Motor neuron (in vitro differentiated cells): Measurements from ENCODE around the gene LRTM1. TPM values are rescaled to one million over a fixed set of nuclear protein-coding genes. Genes with fewer than 3 reads are reported as not detected.
A peak's percentile ranks its signal among the peaks of the same experiment; 100 is the strongest.

Experiments used
- ATAC-seq, 8 experiments: fragments of 200-7000 bp; cut with Tn5 transposase; replicated peaks in 6 of 8; 2 replicates each; pipeline ENCODE4 v1.8.0; 2021; ENCODE audit warnings: mild to moderate bottlenecking in 8 of 8, moderate library complexity in 8 of 8
- H3K27ac ChIP-seq, 2 donors: fragments of 250-450 bp; sonication (Bioruptor Pico); 2 replicates each; pipeline ENCODE4 v1.9.0; 2021; ENCODE audit warnings: antibody characterized with exemption in 2 of 2, mild to moderate bottlenecking in 2 of 2, moderate library complexity in 1 of 2
- H3K4me1 ChIP-seq, 2 donors: fragments of 250-450 bp; sonication (Bioruptor Pico); replicated peaks in 1 of 2; 2 replicates each; pipeline ENCODE4 v1.6.1; 2021; ENCODE audit warnings: antibody characterized with exemption in 2 of 2, mild to moderate bottlenecking in 2 of 2, moderate library complexity in 1 of 2
- H3K4me3 ChIP-seq, 5 donors: fragments of 250-450 bp; sonication (Bioruptor Pico); 2 replicates each; pipeline ENCODE4 v1.9.0; 2021; ENCODE audit warnings: antibody characterized with exemption in 5 of 5, mild to moderate bottlenecking in 5 of 5, moderate library complexity in 4 of 5
- WGBS, 10 experiments: fragments of 450-650 bp; shearing (Covaris generic); methylation state at CpG; one replicate each; pipeline ENCODE4 v1.0.0; 2022; 5-methylcytosine and 5-hydroxymethylcytosine counted together
- in situ Hi-C, 9 experiments: fragments of 400-800 bp; cut with MboI; loops; one replicate each; pipeline ENCODE4 v1.15.0; 2021; ENCODE audit warnings: low sequenced_read_pairs in 9 of 9, low pct_unique_long_range_greater_than_20kb in 2 of 9; ENCODE audit not compliant: unreplicated experiment in 9 of 9
- total RNA-seq, 8 experiments: library from RNA; unstranded; fragments of 300-600 nt; gene quantifications; 2 replicates each; pipeline versions ENCODE4 v1.2.3 to v1.2.4, GENCODE V29; 2022

Gene LRTM1
- total RNA-seq, 8 experiments from 2014 or later = 0.16 to 1.2 (median 0.36) TPM; not detected in 2

DNA sequence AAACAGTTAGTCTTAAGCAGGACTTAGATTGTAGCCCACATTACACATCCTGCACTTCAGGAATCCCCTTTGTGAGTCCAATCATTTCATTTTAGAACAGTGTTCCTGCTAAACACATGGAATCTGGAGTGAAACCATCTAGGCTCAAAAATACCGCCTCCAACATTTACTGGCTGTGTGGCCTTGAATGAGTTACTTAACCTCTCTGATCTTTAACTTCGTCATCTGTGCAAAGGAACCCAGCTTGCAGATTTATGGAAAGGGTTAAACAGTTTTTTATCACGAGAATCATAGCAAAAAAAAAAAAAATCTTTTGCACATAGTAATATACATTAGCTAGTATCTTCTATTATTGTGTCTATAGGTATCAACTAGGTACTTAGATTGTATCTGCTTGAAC is 8.0 kb upstream of the LRTM1 start:
- in situ Hi-C loops = no loop called here

DNA sequence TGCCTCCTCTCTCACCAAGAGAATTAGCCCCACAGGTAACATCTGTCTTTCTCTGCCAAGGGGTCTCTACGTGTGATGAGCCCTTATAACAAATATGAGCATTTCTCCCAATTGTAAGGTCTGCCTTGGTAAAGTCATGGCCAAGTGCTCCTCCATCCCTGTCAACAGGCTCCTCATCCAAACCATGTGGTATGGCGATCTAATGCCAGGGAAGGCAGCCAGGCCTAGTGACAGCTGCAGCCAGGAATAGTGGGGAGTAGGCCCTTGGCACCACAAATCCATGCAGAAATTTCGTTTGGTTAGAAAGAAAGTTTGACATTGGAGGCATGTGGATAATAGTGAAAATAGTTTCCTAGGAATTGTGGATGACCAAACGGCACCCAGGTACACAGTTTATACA is 4.7 kb upstream of the LRTM1 start:
- in situ Hi-C loops = no loop called here
- H3K4me1 ChIP-seq = peaks cover 25 to 39% of the 10 kb centered on the region in 2 donors
- no peak overlapping the region for H3K4me3 ChIP-seq
- WGBS, 10 experiments = 60 to 100% (median 79%) methylated on average over 1 to 4 of the region's 4 CpGs; no CpG with 5 or more reads in 2 of the 10 experiments
- H3K27ac ChIP-seq = no peak overlapping the region
- no peak for ATAC-seq

More for the DNA sequence above, 8.0 kb upstream of the LRTM1 start:
- Histone ChIP-seq H3K4me1 (peaks cover 30 to 34% of the 10 kb centered on the region in 2 donors), H3K4me3 (no peak overlapping the region), H3K27ac (no peak overlapping the region)
- no peak for ATAC-seq
- WGBS, 10 experiments = 50 to 100% (median 83%) methylated on average over 1 to 3 of the region's 3 CpGs

DNA sequence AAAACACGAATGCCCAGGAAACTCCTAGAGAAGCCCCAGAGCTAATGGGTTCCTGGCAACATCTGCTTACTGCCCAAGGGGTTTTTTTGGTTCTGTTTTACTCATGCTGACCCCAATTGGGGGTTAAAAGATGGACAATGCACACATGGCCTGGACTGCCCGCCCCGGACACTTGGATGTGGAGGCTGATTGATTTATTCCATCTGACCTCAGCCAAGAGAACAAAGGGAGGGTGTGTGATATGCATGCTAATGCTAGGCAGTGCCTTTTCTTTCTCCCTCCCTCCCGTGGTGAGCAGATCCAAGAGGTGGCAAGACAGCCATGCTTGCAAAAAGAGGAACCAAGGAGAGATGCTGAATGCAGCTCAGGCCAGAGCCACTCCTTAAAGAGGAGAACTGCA is 3.3 kb upstream of the LRTM1 start:
- Histone ChIP-seq H3K4me3 (no peak overlapping the region), H3K27ac (peak overlapping the region in 1 of 2 donors; percentile 58), H3K4me1 (peaks cover 24 to 38% of the 10 kb centered on the region in 2 donors)
- peak; percentile 76 to 99 (median 98) for ATAC-seq
- 0 to 25% (median 0%) methylated on average over 1 to 4 of the region's 4 CpGs; no CpG with 5 or more reads in 3 of the 10 experiments for WGBS, 10 experiments
- in situ Hi-C loops = no loop called here

DNA sequence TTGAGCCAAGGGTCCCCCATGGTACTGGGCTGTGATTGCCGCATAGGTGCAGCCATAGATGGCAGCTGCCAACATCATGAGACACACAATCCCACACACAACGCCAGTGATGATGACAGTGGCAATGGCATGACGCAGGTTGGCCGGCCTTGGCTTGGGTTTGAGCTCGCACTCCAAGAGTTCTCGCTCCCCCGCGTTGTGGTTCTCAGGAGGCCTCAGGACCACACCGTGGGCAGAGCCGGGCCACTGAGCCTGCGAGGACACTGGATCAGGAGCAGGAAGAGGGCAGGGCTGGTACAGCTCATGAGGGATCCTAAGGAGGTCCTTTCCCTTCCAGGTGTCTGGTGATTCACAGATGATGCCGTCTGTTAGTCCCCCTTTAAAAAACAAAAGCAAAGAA is 9.3 kb downstream of the LRTM1 start:
- in situ Hi-C loops = no loop called here

DNA sequence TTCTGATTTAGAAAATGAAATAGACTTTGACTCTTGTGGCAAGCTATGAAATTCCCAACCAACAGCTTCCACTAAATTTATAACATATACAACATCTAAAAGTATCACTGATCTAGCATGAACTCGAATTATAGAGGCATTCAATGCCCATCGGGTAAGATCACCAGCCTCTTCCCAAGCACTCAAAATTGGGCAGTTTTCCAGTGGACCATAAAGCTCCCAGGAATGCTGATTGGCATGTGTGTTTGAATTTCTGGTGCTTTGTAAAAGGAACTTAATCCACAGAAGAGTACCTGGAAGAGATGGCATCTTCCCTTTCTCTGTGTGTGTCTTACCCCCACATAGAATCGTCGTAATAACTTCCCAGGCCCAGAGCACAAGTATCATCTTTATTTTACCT is 10.0 kb downstream of the LRTM1 start:
- Histone ChIP-seq H3K27ac (no peak overlapping the region), H3K4me1 (peaks cover 0 to 7% of the 10 kb centered on the region in 2 donors), H3K4me3 (no peak overlapping the region)
- no peak for ATAC-seq
- WGBS, 10 experiments = 67 to 100% (median 92%) methylated on average over 2 to 4 of the region's 4 CpGs
- in situ Hi-C loops = no loop called here

More for the DNA sequence above, 9.3 kb downstream of the LRTM1 start:
- H3K27ac ChIP-seq = no peak overlapping the region
- no peak for ATAC-seq
- WGBS, 10 experiments = 59 to 100% (median 100%) methylated on average over 1 to 10 of the region's 12 CpGs; no CpG with 5 or more reads in 1 of the 10 experiments
- no peak overlapping the region for H3K4me3 ChIP-seq
- H3K4me1 ChIP-seq = peaks cover 0 to 7% of the 10 kb centered on the region in 2 donors

DNA sequence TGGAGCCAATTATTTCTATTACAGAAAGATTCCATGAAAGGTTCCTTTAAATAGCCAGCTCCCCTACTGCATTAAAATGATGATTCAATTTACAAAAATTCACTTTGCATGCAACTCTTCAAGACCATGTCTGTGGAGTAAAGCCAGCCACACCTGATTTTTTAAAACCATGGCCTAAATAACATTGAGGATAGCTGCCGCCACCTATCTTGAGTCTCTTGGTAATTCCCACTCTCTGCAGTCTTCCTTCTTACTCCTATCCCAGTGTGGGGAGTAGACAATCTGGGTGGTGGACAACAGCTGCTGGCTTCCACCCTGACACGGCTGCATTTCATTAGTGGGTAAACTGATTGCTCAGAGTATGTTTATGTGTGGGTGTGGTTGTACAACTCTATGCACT is 10.7 kb downstream of the LRTM1 start:
- H3K27ac ChIP-seq = no peak overlapping the region
- H3K4me3 ChIP-seq = no peak overlapping the region
- peak in 3 of 8 experiments; percentile 96 to 98 (median 96) for ATAC-seq
- in situ Hi-C loops = no loop called here
- peaks cover 0 to 7% of the 10 kb centered on the region in 2 donors for H3K4me1 ChIP-seq
- WGBS, 10 experiments = 0 to 100% (median 83%) methylated on average over 1 to 2 of the region's 2 CpGs; no CpG with 5 or more reads in 1 of the 10 experiments

DNA sequence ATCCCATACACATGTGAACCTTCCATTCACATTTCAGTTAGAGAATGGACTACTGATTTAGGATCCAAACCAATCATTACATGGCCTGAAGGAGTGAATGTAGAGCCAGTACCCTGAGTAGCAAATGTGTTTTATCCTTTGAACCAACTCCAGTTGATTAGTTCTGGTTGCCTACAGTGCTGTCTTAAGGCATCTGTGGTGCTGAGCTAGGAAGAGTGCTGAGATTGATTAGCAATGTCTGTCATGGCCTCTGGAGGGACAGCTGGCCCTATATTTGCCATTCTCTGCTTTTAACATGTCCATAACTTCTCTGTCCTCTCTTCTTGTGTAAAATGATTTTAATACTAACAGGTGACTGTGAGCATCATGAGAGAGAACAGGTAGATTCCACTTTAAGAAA is 11.1 kb downstream of the LRTM1 start:
- Histone ChIP-seq H3K4me1 (peaks cover 0 to 7% of the 10 kb centered on the region in 2 donors), H3K27ac (no peak overlapping the region), H3K4me3 (no peak overlapping the region)
- in situ Hi-C loops = no loop called here
- ATAC-seq = peak in 3 of 8 experiments; percentile 37 to 51 (median 43)

DNA sequence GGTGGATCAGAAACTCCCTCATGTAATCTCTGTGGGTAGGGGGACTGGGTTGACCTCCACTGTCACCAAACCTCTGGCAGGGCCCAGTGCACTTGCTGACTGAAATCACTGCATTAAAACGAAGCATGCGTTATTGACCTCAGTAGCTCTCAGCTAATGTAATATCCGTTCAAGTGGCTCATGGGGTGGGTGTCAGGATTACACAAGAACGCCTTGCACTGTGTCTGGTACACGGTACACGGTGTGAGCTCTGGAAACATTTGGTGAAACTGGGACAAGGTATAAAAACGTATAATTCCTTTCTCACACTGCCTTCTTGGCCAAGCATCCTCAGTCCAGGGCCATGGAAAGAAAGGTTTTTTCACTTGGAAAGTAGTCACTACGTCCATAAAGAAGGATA is 11.9 kb downstream of the LRTM1 start:
- H3K27ac ChIP-seq = no peak overlapping the region
- peaks cover 0 to 7% of the 10 kb centered on the region in 2 donors for H3K4me1 ChIP-seq
- peak in 3 of 8 experiments; percentile 22 to 30 (median 28) for ATAC-seq
- no peak overlapping the region for H3K4me3 ChIP-seq
- WGBS, 10 experiments = 40 to 100% (median 81%) methylated on average over 1 to 8 of the region's 8 CpGs; no CpG with 5 or more reads in 2 of the 10 experiments
- in situ Hi-C loops = no loop called here

DNA sequence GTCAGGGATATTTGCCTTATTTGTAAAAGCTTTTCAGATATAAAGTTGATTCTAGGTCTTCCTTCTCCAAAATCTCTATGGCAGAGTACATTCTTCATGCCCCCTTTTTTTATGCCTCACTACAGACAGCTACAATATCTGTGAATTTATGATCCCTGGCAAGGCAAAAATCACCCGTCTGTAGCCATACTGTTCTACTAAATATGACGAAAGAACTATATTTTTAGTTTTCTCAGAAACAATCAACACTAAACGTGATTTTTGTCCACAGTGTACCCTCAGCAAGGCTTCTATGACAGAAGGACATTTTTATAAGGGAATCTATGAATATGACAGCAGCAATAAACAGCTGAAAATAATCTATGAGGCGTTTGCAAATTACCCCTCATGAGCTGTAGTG is 12.7 kb downstream of the LRTM1 start:
- in situ Hi-C loops = no loop called here
- 11 to 90% (median 43%) methylated on average over 1 to 4 of the region's 4 CpGs; no CpG with 5 or more reads in 1 of the 10 experiments for WGBS, 10 experiments

DNA sequence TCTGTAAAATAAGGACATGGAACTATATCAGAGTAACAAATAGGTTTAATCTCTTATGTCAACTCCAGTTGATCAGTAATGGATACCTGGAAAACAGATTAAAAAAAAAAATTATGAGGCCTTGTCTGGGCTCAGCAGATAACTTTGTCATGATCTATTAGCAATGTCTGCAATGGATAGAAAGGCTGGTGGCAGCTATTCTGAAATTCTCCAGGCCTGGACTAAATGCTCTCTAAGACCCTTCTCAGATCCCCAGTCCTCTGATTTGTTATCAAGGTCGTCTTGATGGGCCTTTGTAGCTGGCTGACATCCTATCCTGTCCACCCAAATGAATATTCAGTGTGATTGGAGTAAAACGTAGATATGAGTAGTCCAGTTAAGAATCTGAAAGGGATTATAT is 13.7 kb downstream of the LRTM1 start:
- WGBS, 10 experiments = 25 to 95% (median 74%) methylated on average over 1 to 2 of the region's 2 CpGs; no CpG with 5 or more reads in 1 of the 10 experiments
- no peak for ATAC-seq
- Histone ChIP-seq H3K27ac (no peak overlapping the region), H3K4me3 (no peak overlapping the region), H3K4me1 (peaks cover 0 to 7% of the 10 kb centered on the region in 2 donors)
- in situ Hi-C loops = no loop called here

More for the DNA sequence above, 12.7 kb downstream of the LRTM1 start:
- H3K27ac ChIP-seq = no peak overlapping the region
- H3K4me3 ChIP-seq = no peak overlapping the region
- ATAC-seq = no peak
- H3K4me1 ChIP-seq = peaks cover 0 to 7% of the 10 kb centered on the region in 2 donors

DNA sequence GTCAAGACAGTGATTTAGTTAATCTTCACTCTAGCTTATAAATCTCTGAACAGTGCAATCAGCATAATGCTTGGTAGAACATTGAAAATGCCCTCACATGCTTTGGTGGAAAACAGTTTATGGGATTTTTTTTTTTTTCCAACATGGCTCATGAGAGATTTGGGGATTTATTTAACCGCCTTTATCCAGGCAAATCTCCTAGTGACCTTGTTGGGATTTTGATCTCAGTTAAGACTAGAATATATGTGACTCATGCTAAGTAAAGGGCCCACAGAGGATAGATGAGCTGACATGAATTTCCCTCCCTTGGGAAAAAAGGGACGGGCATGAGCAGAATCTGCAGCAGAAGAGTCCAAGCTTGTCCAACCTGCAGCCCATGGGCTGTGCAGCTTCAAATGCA is 18.7 kb downstream of the LRTM1 start:
- Histone ChIP-seq H3K27ac (no peak overlapping the region), H3K4me1 (no peaks in the 10 kb centered on the region), H3K4me3 (no peak overlapping the region)
- WGBS, 10 experiments = 90 to 100% (median 100%) methylated on average over 1 to 2 of the region's 2 CpGs; no CpG with 5 or more reads in 1 of the 10 experiments
- in situ Hi-C loops = no loop called here
- ATAC-seq = peak in 1 of 8 experiments; percentile 39

DNA sequence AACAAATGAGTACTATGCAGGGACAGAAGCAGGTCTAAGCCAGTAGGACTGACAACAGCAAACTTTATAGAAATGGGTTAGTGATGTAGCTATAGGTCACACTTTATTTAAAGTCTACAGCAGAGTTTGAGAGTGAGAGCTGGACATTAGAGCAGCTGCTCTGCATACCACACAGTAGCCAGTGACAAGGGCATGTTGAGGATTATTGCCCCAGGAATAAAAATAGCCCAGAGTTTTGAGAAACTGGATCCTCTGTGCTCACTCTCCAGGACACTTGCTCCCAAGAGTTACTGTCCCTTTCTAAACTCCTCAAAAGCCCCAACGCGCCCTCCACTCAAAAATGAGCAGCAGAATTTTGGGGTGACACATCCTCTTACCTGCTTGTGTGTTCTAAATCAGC is 21.1 kb downstream of the LRTM1 start:
- Histone ChIP-seq H3K4me3 (no peak overlapping the region), H3K4me1 (peaks cover 4 to 7% of the 10 kb centered on the region in 2 donors), H3K27ac (no peak overlapping the region)
- in situ Hi-C loops = no loop called here
- 80 to 100% (median 96%) methylated on average over 1 to 2 of the region's 2 CpGs; no CpG with 5 or more reads in 7 of the 10 experiments for WGBS, 10 experiments
- no peak for ATAC-seq

DNA sequence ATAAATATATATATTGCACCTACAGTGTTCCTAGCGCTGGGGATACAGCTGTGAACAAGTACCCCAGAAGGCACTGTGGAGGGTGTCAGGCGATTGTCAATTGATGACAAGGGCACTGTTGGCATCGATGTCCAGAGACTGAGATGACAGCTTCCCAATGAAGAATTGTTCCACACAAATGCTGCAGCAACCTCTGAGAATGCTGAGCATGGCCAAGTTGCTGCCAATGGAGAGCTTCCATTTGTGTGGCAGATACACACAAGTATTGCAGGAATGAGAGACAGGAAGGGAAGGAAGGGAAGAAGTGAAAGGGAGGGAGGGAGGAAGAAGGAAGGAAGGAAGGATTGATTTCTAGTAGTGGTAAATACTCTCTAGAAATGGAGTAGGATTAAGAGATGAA is 21.9 kb downstream of the LRTM1 start:
- 80 to 100% (median 100%) methylated on average over 1 to 3 of the region's 3 CpGs; no CpG with 5 or more reads in 3 of the 10 experiments for WGBS, 10 experiments
- in situ Hi-C loops = no loop called here
- no peak overlapping the region for H3K27ac ChIP-seq
- ATAC-seq = no peak
- H3K4me3 ChIP-seq = no peak overlapping the region
- peaks cover 4 to 15% of the 10 kb centered on the region in 2 donors for H3K4me1 ChIP-seq

DNA sequence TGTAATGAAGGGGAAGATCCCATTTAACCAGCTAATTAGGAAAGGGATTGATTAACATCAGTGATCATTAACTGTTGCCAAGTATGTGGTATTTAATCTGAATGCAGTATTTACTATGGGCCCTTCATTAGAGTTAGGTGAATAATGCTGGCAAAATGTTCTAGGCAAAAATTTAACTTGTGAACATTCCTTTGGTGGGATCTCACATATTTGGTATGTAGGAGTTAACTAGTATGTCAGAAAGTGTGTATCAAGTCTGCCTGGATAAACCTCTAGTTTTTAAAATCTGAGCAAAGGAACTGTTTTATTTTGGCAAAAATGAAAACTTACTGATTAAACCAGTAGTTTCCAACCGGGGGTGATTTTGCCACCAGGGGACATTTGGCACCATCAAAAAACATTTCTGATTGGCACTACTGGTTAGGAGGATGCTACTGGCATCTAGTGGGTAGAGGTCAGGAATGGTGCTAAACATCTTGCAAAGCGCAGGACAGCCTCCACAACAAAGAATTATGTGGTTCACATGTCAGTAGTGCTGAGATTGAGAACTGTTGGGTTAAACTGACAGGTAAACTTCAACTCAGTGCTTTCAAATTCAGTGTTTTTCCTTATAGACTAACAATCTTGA is 22.5 kb downstream of the LRTM1 start:
- in situ Hi-C loops = no loop called here
- ATAC-seq = no peak
- no peak overlapping the region for H3K27ac ChIP-seq
- peaks cover 4 to 17% of the 10 kb centered on the region in 2 donors for H3K4me1 ChIP-seq
- H3K4me3 ChIP-seq = no peak overlapping the region
- 20 to 100% (median 83%) methylated on average over 1 to 2 of the region's 2 CpGs; no CpG with 5 or more reads in 1 of the 10 experiments for WGBS, 10 experiments
